ENCODE results near the gene KLHL22.
"Not testable (repeated sequence)": the region's sequence is repeated elsewhere in the genome, so short reads cannot be mapped to it uniquely, and the experiment has no call there.

DNA sequence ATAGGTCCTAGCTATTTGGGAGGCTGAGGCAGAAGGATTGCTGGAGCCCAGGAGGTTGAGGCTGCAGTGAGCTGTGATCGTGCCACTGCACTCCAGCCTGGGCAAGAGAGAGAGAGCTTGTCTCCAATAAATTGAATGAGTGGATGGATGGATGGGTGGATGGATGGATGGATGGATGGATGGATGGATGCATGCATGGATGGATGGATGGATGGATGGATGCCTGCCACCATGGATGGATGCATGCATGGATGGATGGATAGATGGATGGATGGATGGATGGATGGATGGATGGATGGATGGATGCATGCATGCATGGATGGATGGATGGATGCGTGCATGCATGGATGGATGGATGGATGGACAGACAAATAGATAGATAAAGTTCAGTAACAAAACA is 25.1 kb downstream of the KLHL22 start:
- TF ChIP-seq POLR2A (IDR thresholded peaks at IDR 0.05), result not testable (repeated sequence)
- TF ChIP-seq, protein P1, sequence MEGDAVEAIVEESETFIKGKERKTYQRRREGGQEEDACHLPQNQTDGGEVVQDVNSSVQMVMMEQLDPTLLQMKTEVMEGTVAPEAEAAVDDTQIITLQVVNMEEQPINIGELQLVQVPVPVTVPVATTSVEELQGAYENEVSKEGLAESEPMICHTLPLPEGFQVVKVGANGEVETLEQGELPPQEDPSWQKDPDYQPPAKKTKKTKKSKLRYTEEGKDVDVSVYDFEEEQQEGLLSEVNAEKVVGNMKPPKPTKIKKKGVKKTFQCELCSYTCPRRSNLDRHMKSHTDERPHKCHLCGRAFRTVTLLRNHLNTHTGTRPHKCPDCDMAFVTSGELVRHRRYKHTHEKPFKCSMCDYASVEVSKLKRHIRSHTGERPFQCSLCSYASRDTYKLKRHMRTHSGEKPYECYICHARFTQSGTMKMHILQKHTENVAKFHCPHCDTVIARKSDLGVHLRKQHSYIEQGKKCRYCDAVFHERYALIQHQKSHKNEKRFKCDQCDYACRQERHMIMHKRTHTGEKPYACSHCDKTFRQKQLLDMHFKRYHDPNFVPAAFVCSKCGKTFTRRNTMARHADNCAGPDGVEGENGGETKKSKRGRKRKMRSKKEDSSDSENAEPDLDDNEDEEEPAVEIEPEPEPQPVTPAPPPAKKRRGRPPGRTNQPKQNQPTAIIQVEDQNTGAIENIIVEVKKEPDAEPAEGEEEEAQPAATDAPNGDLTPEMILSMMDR (IDR thresholded peaks at IDR 0.05), result not testable (repeated sequence)
